Measurements from ENCODE around the gene FGD2. TPM values are rescaled to one million over a fixed set of nuclear protein-coding genes. Genes with fewer than 3 reads are reported as not detected.

The FGD2 gene
- total and polyA plus RNA-seq, 9 of the 15 experiments (the other 6 are each of a cell fraction or from before 2014, with no cell fraction given): 0.09 TPM; not detected in 8

GRCh38 chr6:37029249-37029971 is 24.0 kb downstream of the FGD2 start (continued):
- TF ChIP-seq ZNF655 (CRISPR knock-in tag; IDR thresholded peaks at IDR 0.05) (no peak), MLX (CRISPR knock-in tag; conservative IDR thresholded peaks at IDR 0.05) (no peak), U2AF2 (optimal IDR thresholded peaks at IDR 0.05; ENCODE audit: low read depth, low read length) (no peak), ZNF407 (IDR thresholded peaks at IDR 0.05; ENCODE audit: low read depth) (0 out of 2 replicates have a peak, but pooled peaks have one; percentile 25), RBM17 (IDR thresholded peaks at IDR 0.05; ENCODE audit: borderline replicate concordance, low read depth, low read length) (no peak), ZFP30 (CRISPR knock-in tag; IDR thresholded peaks at IDR 0.05; ENCODE audit: borderline replicate concordance) (no peak), FOXK1 (CRISPR knock-in tag; IDR thresholded peaks at IDR 0.05; ENCODE audit: borderline replicate concordance) (no peak), CCAR2 (IDR thresholded peaks at IDR 0.05; ENCODE audit: low read depth, low read length) (no peak), NR2F6 (CRISPR knock-in tag; IDR thresholded peaks at IDR 0.05) (no peak), MAZ (CRISPR knock-in tag; conservative IDR thresholded peaks at IDR 0.05 in 1 of 2, IDR thresholded peaks at IDR 0.05 in 1 of 2) (peak; percentile 89 to 94), DDX20 (tag; IDR thresholded peaks at IDR 0.05; ENCODE audit: low read depth) (no peak), SIRT6 (IDR thresholded peaks at IDR 0.05; ENCODE audit: low read depth, low read length) (no peak), STAT6 (CRISPR knock-in tag; IDR thresholded peaks at IDR 0.05) (no peak), CBFB (CRISPR knock-in tag; IDR thresholded peaks at IDR 0.05) (peak; percentile 96)
